Left ventricle myocardium superior (tissue), 1 donor: Measurements from ENCODE around the gene DDIAS. TPM values are rescaled to one million over a fixed set of nuclear protein-coding genes. Genes with fewer than 3 reads are reported as not detected.

Experiments
- total RNA-seq: library from RNA; stranded (reverse); fragmentation: NEBNext Ultra II Directional; extraction: Animal tissue kit (Norgen Biotek cat#: 25700); gene quantifications from one replicate; pipeline ENCODE4 v1.2.1, GENCODE V29; 2021
- donor health status: DM: no; HTN: yes; CAD: no; lungs with severe emphysema.

DDIAS gene
- total RNA-seq, 1 donor from 2014 or later, result 0.52 TPM

Other genes starting within 250 kb of the DDIAS start
- gene FAM181B, start 167.9 kb upstream of the DDIAS start, total RNA-seq, result 0.07 TPM
- gene PRCP, start 1.3 kb upstream of the DDIAS start, total RNA-seq, result 41.1 TPM
- gene RAB30, start 170.2 kb downstream of the DDIAS start, total RNA-seq, result 31.3 TPM